Ovary (tissue), 3 donors: Measurements from ENCODE around the gene RTF2.

Experiments used
- CTCF ChIP-seq, 3 donors: fragments of 450-650 bp in 2 of 3; fragments of 200-600 bp in 1 of 3; IDR thresholded peaks; one replicate each; pipeline versions ENCODE4 v1.5.1 to v1.8.0; 2016 to 2022; ENCODE audit warnings: antibody characterized with exemption in 3 of 3, mild to moderate bottlenecking in 1 of 3
- POLR2A ChIP-seq: fragments of 450-650 bp; IDR thresholded peaks from one replicate; pipeline ENCODE4 v1.6.1; 2017; ENCODE audit warnings: antibody characterized with exemption, mild to moderate bottlenecking, moderate library complexity
- donor health status: DM: no; HTN: no; CAD: no.

- TF ChIP-seq POLR2A, result no peak
- no peak for TF ChIP-seq CTCF (IDR thresholded peaks at IDR 0.05)
Measured at GRCh38 chr20:56428410-56428809, 40.0 kb upstream of the RTF2 start.
